ENCODE results near the gene EME1. TPM values are rescaled to one million over a fixed set of nuclear protein-coding genes. Genes with fewer than 3 reads are reported as not detected.
A peak's percentile ranks its signal among the peaks of the same experiment; 100 is the strongest.

The EME1 gene
- total RNA-seq, 6 donors from 2014 or later: 0.30 to 12.1 (median 1.2) TPM; not detected in 2

DNA sequence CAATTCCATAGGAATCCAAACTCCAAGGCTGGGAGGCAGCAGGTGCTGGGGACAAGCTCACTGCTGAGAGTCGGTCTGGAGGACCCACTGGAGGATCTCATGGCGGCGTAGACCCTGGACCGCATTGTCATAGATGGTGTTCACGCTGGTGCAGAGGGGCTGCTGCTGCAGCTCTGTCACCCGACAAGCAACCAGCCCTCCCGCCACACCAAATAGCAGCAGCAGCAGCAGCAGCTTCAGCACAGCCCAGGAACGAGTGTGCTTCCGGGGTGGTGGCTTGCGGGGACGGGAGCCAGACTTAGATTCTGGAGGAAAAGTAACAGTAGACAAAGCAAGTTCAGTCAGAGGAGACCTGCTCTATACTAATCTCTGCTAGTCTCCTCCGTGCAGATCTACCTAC, 9.9 kb downstream of the EME1 start:
- WGBS, 2 donors: 94 to 96% methylated on average over 9 to 12 of the region's 12 CpGs
- H3K36me3 ChIP-seq: peaks cover 50 to 80% (median 76%) of the 10 kb centered on the region in 4 donors
- no peak for DNase-seq

DNA sequence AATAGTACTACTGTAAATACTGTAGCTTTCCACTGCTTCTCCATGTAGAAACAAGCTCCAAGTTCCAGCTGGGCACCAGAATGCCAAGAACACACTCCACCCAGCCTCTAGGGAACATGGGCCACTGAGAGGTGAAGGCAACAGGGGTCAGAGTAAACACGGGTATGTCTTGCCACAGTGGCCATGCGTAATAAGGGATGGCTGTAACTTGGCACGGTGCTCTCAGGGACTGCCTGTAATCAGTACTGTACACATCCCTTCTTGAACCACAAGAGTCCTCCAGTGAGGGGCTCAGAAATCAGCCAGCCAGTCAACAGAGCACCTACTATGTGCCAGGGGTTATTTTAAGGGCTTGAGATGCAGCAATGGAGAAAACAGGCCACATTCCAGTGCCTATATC, 13.5 kb downstream of the EME1 start:
- Histone ChIP-seq H3K4me1 (no peaks in the 10 kb centered on the region), H3K27ac (no peak overlapping the region), H3K4me3 (no peak overlapping the region), H3K27me3 (no peaks in the 10 kb centered on the region), H3K9me3 (no peaks in the 10 kb centered on the region), H3K36me3 (peaks cover 63 to 100% (median 91%) of the 10 kb centered on the region in 4 donors)
- DNase-seq (no peak), ATAC-seq (ENCODE audit: low FRiP score in 2 of 2) (peak in 1 of 2 donors; percentile 32)
- TF ChIP-seq, protein P1, sequence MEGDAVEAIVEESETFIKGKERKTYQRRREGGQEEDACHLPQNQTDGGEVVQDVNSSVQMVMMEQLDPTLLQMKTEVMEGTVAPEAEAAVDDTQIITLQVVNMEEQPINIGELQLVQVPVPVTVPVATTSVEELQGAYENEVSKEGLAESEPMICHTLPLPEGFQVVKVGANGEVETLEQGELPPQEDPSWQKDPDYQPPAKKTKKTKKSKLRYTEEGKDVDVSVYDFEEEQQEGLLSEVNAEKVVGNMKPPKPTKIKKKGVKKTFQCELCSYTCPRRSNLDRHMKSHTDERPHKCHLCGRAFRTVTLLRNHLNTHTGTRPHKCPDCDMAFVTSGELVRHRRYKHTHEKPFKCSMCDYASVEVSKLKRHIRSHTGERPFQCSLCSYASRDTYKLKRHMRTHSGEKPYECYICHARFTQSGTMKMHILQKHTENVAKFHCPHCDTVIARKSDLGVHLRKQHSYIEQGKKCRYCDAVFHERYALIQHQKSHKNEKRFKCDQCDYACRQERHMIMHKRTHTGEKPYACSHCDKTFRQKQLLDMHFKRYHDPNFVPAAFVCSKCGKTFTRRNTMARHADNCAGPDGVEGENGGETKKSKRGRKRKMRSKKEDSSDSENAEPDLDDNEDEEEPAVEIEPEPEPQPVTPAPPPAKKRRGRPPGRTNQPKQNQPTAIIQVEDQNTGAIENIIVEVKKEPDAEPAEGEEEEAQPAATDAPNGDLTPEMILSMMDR (IDR thresholded peaks at IDR 0.05): no peak
- TF ChIP-seq EP300 (IDR thresholded peaks at IDR 0.05): no peak
- no peak for TF ChIP-seq POLR2A (IDR thresholded peaks at IDR 0.05)
- TF ChIP-seq POLR2AphosphoS5 (IDR thresholded peaks at IDR 0.05): no peak
- WGBS, 2 donors: 77 to 84% methylated on average over 3 of the region's 3 CpGs

More for the DNA sequence above, 9.9 kb downstream of the EME1 start:
- Histone ChIP-seq H3K27me3 (no peaks in the 10 kb centered on the region), H3K4me1 (no peaks in the 10 kb centered on the region), H3K4me3 (no peak overlapping the region), H3K9me3 (no peaks in the 10 kb centered on the region), H3K27ac (no peak overlapping the region)
- no peak for TF ChIP-seq POLR2AphosphoS5 (IDR thresholded peaks at IDR 0.05)
- no peak for TF ChIP-seq POLR2A (IDR thresholded peaks at IDR 0.05)
- no peak for TF ChIP-seq EP300 (IDR thresholded peaks at IDR 0.05)
- TF ChIP-seq, protein P1 (IDR thresholded peaks at IDR 0.05): no peak
- ATAC-seq (ENCODE audit: low FRiP score in 2 of 2): no peak

DNA sequence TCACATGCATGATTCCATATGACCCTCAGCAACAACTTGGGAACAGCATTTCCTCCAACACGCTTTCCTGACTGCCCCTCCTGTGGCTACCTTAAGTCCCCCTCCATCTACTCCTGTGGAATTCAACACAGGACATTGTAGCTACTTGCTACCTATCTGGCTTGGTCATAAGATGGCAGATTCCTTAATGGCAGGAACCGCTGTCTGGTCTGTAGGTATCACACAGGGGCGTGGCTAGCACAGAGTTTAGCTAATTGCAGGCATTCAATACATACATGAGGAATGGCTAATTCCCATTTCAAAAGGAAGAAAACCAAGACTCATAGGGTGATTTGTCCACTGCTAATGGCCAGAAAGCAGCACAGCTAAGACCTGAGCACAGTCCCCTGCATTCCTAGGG, 15.7 kb downstream of the EME1 start:
- WGBS, 2 donors: 95 to 96% methylated on average over 3 of the region's 3 CpGs
- no peaks in the 10 kb centered on the region for H3K27me3 ChIP-seq
- no peaks in the 10 kb centered on the region for H3K9me3 ChIP-seq
- H3K36me3 ChIP-seq: peaks cover 74 to 100% (median 91%) of the 10 kb centered on the region in 4 donors
- TF ChIP-seq, protein P1 (IDR thresholded peaks at IDR 0.05): no peak
- no peak for TF ChIP-seq POLR2A (IDR thresholded peaks at IDR 0.05)
- TF ChIP-seq EP300 (IDR thresholded peaks at IDR 0.05): no peak
- no peak for DNase-seq
- no peak overlapping the region for H3K4me3 ChIP-seq
- H3K4me1 ChIP-seq: no peaks in the 10 kb centered on the region
- no peak overlapping the region for H3K27ac ChIP-seq
- no peak for ATAC-seq (ENCODE audit: low FRiP score in 2 of 2)

DNA sequence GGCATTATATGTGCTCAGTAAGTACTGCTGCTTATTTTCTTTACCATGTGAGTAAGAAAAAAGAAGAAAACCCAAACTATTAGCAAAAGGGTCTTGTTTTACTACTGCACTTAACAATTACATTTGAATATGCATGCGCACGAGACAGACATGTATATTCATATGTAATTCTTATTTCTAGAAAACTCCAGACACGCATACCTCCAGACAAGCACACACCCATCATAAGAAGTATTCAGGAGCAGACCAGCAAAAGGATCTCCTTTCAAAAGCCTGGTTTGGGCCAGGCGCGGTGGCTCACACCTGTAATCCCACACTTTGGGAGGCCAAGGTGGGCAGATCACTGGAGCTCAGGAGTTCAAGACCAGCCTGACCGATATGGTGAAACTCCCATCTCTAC, 16.5 kb downstream of the EME1 start:
- DNase-seq (no peak), ATAC-seq (ENCODE audit: low FRiP score in 2 of 2) (no peak)
- Histone ChIP-seq H3K4me1 (peaks cover 0 to 3% (median under 1%) of the 10 kb centered on the region in 4 donors), H3K4me3 (no peak overlapping the region), H3K27me3 (no peaks in the 10 kb centered on the region), H3K36me3 (peaks cover 68 to 100% (median 91%) of the 10 kb centered on the region in 4 donors), H3K9me3 (no peaks in the 10 kb centered on the region), H3K27ac (no peak overlapping the region)
- 95 to 98% methylated on average over 6 of the region's 6 CpGs for WGBS, 2 donors
- TF ChIP-seq, protein P1 (IDR thresholded peaks at IDR 0.05): no peak
- TF ChIP-seq EP300 (IDR thresholded peaks at IDR 0.05): no peak
- no peak for TF ChIP-seq POLR2A (IDR thresholded peaks at IDR 0.05)
- TF ChIP-seq POLR2AphosphoS5 (IDR thresholded peaks at IDR 0.05): no peak

DNA sequence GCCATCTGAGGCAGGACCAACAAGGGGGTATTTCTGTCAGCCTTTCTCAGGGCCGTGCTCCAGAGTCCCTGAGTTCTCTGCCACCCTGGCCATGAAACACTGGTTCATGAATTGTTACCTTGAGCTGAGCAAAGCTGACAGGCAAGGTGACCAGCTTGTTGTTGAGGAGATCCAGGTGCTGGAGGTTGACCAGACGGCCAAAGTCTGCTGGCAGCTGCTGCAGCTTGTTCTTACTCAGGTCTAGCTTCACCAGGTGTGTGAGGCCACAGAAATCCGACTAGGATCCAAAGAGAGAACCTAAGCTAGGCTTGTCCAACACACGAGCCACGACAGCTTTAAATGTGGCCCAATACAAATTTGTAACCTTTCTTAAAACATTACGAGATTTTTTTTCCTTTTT, 19.6 kb downstream of the EME1 start:
- Histone ChIP-seq H3K36me3 (peaks cover 46 to 79% (median 67%) of the 10 kb centered on the region in 4 donors), H3K4me3 (no peak overlapping the region), H3K27me3 (no peaks in the 10 kb centered on the region), H3K4me1 (peaks cover 19 to 26% (median 24%) of the 10 kb centered on the region in 4 donors), H3K9me3 (no peaks in the 10 kb centered on the region), H3K27ac (no peak overlapping the region)
- WGBS, 2 donors: 92 to 93% methylated on average over 4 to 6 of the region's 6 CpGs
- ATAC-seq (ENCODE audit: low FRiP score in 2 of 2): no peak
- DNase-seq: no peak
- TF ChIP-seq EP300 (IDR thresholded peaks at IDR 0.05): no peak
- TF ChIP-seq, protein P1 (IDR thresholded peaks at IDR 0.05): no peak
- no peak for TF ChIP-seq POLR2A (IDR thresholded peaks at IDR 0.05)
- TF ChIP-seq POLR2AphosphoS5 (IDR thresholded peaks at IDR 0.05): no peak

Data from upper lobe of left lung (tissue), 6 donors.